Fibroblast of villous mesenchyme (primary cell): ENCODE results near the gene MOGAT3. TPM values are rescaled to one million over a fixed set of nuclear protein-coding genes. Genes with fewer than 3 reads are reported as not detected.

Source experiments
- DNase-seq: peaks from one replicate; pipeline ENCODE4 v3.0.0-alpha.2; 2010; ENCODE audit warnings: low read depth
- H3K4me3 ChIP-seq: 2 replicates; pipeline ENCODE4 v1.5.1; 2011; ENCODE audit warnings: low read depth, mild to moderate bottlenecking, low read length
- small RNA-seq: library from RNA; depleted of rRNA; stranded (forward); fragments of <200 nt; gene quantifications from one replicate; pipeline ENCODE3, GENCODE V24; 2012
- total RNA-seq: library from RNA; depleted of rRNA; stranded (reverse); fragments of >200 nt; gene quantifications from 2 replicates; pipeline ENCODE4 v1.2.3, GENCODE V29; 2012
- TF ChIP-seq, protein P1 (sequence below): IDR thresholded peaks from 2 replicates; pipeline ENCODE4 v1.5.1; 2012; ENCODE audit warnings: low read depth, mild to moderate bottlenecking, low read length; ENCODE audit not compliant: insufficient read depth

Gene MOGAT3
- total RNA-seq, 1 donor: not detected

DNA sequence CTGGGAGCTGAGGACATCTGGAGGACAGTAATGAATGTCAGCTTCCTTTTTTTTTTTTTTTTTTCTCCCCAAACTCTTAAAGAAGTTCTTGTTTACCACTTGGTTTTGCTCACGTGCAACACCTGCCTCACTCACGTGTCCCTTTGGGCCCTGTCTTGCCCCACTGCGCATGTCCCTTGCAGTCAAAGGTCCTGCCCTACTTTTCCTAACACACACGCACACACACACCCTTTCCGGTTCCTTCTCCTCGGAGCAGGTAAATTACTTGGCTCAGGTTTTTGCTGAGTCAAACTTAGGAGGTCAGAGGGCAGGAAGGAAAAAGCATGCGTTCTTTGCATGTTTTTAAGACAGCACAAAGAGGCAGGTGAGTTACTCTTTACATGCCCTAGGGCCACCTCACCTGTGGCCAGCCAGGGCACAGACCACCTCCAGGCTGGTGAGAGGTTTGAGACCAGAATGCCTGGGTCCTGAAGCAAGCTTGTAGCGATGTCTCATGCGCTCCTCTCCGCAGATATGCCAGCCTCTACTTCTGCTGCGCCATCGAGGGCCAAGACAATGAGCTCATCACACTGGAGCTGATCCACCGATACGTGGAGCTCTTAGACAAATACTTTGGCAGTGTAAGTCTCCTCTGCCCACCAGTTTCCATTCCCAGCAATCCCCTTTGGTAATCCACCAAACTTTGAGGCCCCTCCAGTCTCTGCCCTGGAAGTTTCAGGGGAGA is 43.8 kb downstream of the MOGAT3 start:
- no peak for DNase-seq
- H3K4me3 ChIP-seq: no peak overlapping the region
- TF ChIP-seq, protein P1, sequence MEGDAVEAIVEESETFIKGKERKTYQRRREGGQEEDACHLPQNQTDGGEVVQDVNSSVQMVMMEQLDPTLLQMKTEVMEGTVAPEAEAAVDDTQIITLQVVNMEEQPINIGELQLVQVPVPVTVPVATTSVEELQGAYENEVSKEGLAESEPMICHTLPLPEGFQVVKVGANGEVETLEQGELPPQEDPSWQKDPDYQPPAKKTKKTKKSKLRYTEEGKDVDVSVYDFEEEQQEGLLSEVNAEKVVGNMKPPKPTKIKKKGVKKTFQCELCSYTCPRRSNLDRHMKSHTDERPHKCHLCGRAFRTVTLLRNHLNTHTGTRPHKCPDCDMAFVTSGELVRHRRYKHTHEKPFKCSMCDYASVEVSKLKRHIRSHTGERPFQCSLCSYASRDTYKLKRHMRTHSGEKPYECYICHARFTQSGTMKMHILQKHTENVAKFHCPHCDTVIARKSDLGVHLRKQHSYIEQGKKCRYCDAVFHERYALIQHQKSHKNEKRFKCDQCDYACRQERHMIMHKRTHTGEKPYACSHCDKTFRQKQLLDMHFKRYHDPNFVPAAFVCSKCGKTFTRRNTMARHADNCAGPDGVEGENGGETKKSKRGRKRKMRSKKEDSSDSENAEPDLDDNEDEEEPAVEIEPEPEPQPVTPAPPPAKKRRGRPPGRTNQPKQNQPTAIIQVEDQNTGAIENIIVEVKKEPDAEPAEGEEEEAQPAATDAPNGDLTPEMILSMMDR: no peak

DNA sequence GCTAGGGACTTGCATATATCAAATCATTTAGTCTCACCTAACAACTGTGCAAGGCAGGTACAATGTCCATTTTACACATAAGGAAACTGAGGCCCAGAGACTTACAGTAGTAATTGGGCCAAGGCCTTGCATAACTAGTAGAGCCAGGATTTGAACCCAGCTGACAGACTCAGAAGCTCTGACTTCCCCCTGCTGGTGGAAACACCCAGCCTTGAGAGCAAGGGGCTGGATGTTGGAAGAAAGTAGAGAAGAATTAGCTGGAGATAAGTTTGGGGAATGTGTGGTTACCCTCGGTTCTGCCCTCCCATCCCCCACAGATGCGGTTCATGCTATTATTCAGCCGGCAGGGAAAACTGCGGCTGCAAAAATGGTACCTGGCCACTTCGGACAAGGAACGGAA is 44.6 kb downstream of the MOGAT3 start:
- DNase-seq: no peak
- H3K4me3 ChIP-seq: no peak overlapping the region
- TF ChIP-seq, protein P1: peak; percentile 31

DNA sequence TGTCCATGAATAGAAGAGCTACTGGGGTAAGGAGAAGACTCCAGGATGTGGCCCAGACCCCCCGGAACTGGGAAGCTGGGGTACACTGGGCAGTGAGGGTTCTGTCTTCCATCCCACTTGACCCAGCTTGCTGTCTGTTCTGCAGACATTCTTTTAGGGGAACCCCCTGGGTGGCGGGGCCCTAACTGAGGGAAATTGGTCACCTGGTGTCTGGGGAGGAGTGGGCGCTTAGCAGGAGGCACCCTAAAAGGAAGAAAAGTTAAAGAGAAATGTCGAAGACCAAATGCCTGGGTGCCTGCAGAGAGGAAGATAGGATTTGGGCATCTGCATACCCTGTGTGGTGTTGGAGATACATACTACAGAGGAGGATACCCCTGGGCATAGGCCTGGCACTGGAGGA is 45.5 kb downstream of the MOGAT3 start:
- DNase-seq: no peak
- peak overlapping the region; percentile 85 for H3K4me3 ChIP-seq
- TF ChIP-seq, protein P1: no peak

DNA sequence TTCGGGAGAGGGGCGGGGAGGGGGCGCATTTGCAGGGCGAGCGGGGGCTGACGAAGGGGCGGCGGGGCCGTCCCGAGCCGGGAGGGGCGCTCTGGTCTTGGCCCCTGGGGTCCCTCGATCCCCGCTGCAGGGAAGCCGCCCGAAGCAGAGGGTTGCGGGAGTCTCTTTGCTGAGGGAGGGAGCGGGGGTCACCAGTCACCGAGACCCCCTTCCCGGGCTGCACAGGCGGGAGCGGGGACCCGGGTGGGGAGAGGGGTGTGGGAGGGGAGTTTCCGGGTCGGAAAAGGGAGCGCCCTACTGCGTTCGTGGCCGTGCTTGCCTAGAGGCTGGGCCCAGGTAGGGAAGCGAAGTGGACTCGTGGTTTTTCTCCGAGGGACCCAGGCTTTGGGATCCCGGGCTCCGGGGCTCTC is 46.1 kb downstream of the MOGAT3 start:
- DNase-seq: no peak
- TF ChIP-seq, protein P1: no peak
- peak overlapping the region; percentile 85 for H3K4me3 ChIP-seq

DNA sequence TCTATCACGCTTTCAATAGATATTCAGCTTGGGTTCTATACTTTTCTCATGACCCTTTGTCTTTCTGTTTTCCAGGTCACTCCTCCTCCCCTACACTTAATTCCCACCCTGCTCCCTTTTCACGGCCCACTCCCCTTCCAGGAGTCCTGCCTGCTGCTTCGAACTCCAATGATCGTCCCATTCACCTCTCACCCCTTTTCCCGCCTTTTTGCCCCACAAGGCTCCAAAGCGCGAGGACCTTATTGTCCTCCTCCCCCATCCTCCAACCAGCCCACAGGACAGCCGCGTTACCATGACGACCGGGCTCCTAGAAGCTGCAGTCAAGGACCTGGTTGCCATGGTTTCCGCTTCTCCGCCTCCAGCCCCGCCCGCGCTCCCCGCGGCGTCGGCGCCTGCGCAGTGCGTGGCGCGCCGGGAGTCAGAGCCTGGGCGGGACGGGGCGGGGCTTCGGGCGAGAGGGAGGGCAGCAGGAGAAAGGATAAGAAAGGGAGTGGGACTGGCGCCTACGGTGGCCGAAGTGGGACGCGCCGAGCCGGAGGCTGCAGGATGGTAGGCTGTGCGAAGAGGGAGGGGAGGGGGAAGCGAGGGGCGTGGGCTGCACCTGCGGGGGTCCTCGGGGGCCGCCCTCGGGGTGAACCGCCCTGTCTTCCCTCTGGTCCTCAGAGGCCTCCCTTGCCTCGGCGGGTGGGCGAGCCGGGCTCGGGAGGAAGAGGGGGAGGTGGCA is 46.7 kb downstream of the MOGAT3 start, which contains the start of gene AP1S1:
TSS of gene AP1S1 (plus strand) at position 508 of the 724 bp plus-strand sequence. CDS start at position 547, 39 bp downstream.
- DNase-seq: peak; percentile 94
- TF ChIP-seq, protein P1: no peak
- peak within 1 kb of the TSS; percentile 85 for H3K4me3 ChIP-seq

DNA sequence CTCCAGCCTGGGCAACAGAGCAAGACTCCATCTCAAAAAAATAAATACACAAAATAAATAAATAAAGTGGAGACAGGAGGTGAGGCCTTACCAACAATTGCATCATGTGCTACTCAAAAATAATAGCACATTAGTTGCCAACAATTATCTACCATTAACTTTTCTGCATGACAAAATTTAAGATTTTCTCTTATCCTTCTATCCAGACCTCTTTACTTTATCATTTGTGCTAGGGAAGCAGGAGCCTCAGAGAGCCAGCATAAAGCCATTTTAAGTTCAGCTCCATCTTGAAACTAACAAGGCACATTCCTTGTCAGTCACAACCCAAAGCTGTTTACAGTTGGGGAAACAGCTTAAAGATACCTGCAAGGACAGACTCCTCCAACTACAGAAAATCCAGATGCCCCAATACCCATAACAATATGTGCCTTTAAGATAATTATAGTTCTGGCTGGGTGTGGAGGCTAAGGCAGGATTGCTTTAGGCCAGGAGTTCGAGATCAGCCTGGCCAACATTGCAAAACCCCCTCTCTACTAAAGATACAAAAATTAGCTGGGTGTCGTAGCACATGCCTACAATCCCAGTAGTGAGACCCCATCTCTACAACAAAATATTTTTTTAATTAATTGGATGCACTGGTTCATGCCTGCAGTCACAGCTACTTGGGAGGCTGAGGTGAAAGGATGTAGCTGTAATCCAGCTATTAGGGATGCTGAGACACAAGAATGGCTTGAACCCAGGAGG is 48.8 kb downstream of the MOGAT3 start:
- no peak overlapping the region for H3K4me3 ChIP-seq
- TF ChIP-seq, protein P1: no peak
- no peak for DNase-seq

Small RNAs within 50 kb of the gene (small RNA-seq; reads per million reads assigned to genes)
- not detected for gene MIR4653

Other genes starting within 250 kb of the MOGAT3 start
- gene MUC12, start 231.5 kb downstream of the MOGAT3 start, total RNA-seq: under 0.01 TPM in 1 of 2 replicates, not detected in the other
- not detected in 2 replicates for gene MUC17, start 181.0 kb downstream of the MOGAT3 start, total RNA-seq
- 11.0 and 16.0 TPM in 2 replicates for gene TRIM56, start 115.6 kb downstream of the MOGAT3 start, total RNA-seq
- 700 and 921 TPM in 2 replicates for gene SERPINE1, start 73.9 kb downstream of the MOGAT3 start, total RNA-seq
- gene AP1S1, start 46.6 kb downstream of the MOGAT3 start, total RNA-seq: 129 and 154 TPM in 2 replicates
- gene VGF, start 35.5 kb downstream of the MOGAT3 start, total RNA-seq: under 0.01 TPM in 1 of 2 replicates, not detected in the other
- not detected in 2 replicates for gene NAT16, start 20.7 kb downstream of the MOGAT3 start, total RNA-seq
- 89.9 and 90.2 TPM in 2 replicates for gene PLOD3, start 16.5 kb upstream of the MOGAT3 start, total RNA-seq
- 75.6 and 92.1 TPM in 2 replicates for gene ZNHIT1, start 17.1 kb upstream of the MOGAT3 start, total RNA-seq
- gene CLDN15, start 36.8 kb upstream of the MOGAT3 start, total RNA-seq: 3.2 and 4.7 TPM in 2 replicates
- gene FIS1, start 44.0 kb upstream of the MOGAT3 start, total RNA-seq: 123 and 134 TPM in 2 replicates
- 25.5 and 26.4 TPM in 2 replicates for gene IFT22, start 120.8 kb upstream of the MOGAT3 start, total RNA-seq
- not detected in 2 replicates for gene COL26A1, start 161.8 kb upstream of the MOGAT3 start, total RNA-seq